Activated CD4-positive, alpha-beta memory T cell treated with anti-CD3 and anti-CD28 coated beads, Interleukin-2, amount 10 ng/mL, durations not matched to agents 7 days and 5 days (primary cell): ENCODE results near the gene PYCARD. TPM values are rescaled to one million over a fixed set of nuclear protein-coding genes. Genes with fewer than 3 reads are reported as not detected.
A peak's percentile ranks its signal among the peaks of the same experiment; 100 is the strongest.
"Not testable (repeated sequence)": the region's sequence is repeated elsewhere in the genome, so short reads cannot be mapped to it uniquely, and the experiment has no call there.

Source experiments
- CTCF ChIA-PET: fragments of 350-600 bp; sonication (Branson Sonifier 250); formaldehyde crosslinking; loops from one replicate; lab custom pipeline; 2021; ENCODE audit warnings: antibody characterized with exemption, inconsistent platforms; lab: Charles Lee
- POLR2A ChIA-PET: fragments of 350-600 bp; sonication (Branson Sonifier 250); formaldehyde crosslinking; loops from one replicate; lab custom pipeline; 2021; ENCODE audit warnings: antibody characterized with exemption; lab: Charles Lee
- DNase-seq: peaks from one replicate; pipeline ENCODE4 v3.0.0-alpha.2; 2020
- H3K27ac Mint-ChIP-seq: one replicate; pipeline ENCODE4 v1.8.0; 2021; ENCODE audit warnings: mild to moderate bottlenecking, mixed read lengths
- H3K27me3 Mint-ChIP-seq: one replicate; pipeline ENCODE4 v1.8.0; 2021; ENCODE audit warnings: mixed read lengths
- H3K36me3 Mint-ChIP-seq: one replicate; pipeline ENCODE4 v1.8.0; 2021; ENCODE audit warnings: low read depth, mixed read lengths
- H3K4me1 Mint-ChIP-seq: one replicate; pipeline ENCODE4 v1.8.0; 2021; ENCODE audit warnings: mixed read lengths
- H3K4me3 Mint-ChIP-seq: one replicate; pipeline ENCODE4 v1.8.0; 2021; ENCODE audit warnings: mild to moderate bottlenecking, mixed read lengths
- H3K9me3 Mint-ChIP-seq: one replicate; pipeline ENCODE4 v1.8.0; 2021; ENCODE audit warnings: mixed read lengths
- total RNA-seq, 2 experiments: library from RNA; stranded (reverse); gene quantifications; one replicate each; pipeline ENCODE4 v1.2.3, GENCODE V29; 2021

Gene PYCARD
- total RNA-seq, result 100 to 1,000 TPM in 1 of 2 experiments, 10 to 100 TPM in 1; 96.1 to 102 TPM

DNA sequence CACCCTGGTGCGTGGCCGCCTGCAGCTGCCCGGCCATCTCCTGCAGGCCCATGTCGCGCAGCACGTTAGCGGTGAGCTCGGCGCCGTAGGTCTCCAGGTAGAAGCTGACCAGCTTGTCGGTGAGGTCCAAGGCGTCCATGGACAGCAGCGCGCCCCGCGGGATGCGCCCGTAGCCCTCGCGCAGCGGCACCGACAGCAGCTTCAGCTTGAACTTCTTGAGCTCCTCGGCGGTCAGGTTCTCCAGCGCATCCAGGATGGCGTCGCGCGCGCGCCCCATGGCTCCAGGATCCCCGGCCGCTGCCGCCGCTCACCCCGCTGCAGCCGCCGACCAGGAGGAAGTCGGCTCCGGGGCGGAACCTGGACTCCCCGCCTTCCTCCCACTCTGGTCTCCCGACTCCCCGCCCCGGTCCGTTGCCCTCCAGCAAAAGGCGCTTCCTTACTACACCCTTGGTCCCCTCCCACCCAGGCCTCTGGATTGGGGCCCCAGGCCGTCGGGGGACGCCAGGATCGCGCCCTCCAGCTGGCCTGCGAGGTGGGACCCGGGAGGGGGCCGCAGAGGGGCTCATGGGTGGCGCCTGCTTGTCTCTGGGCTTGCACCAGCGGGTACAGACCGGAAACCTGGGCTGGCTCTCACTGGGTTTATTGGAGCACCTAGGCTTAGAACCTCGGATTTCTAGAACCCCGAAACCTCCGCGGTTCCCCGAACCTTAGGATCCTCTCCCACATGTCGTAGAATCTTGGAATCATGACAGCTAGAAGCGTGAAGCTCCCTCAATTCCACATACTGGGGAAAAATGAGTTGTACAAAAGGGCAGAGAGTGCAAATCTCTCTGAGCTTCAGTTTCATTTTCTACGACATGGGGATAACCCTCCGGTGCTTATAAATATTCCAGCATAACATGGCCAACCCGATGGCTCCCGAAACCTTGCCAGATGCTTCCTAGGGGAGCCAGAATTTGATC lies at the start of gene PYCARD:
PYCARD (minus strand) TSS at position 347 of the 962 bp plus-strand sequence; CDS start at position 277, 70 bp downstream.
- DNase-seq, result peak; percentile 58
- Mint-ChIP-seq H3K27ac (peak within 1 kb of the TSS; percentile 79), H3K4me1 (peaks cover 61% of the 10 kb centered on the region), H3K4me3 (peak within 1 kb of the TSS; percentile 87), H3K27me3 (peaks cover 5% of the 10 kb centered on the region), H3K9me3 (no peaks in the 10 kb centered on the region), H3K36me3 (peaks cover 35% of the 10 kb centered on the region)
- CTCF ChIA-PET, result interaction anchor here (0.6 to 4.2 kb wide), 15 partner anchors 12 to 674 kb away, joined by 3 to 38 read pairs (median 3); partner anchors contain the start of genes ITGAX, PYDC1, TRIM72 and ZNF843
- POLR2A ChIA-PET, result interaction anchor here (0.6 to 5.2 kb wide), 22 partner anchors 9 to 671 kb away, joined by 3 to 76 read pairs (median 5); partner anchors contain the start of genes ARMC5, FUS, ITGAM and PYDC1

DNA sequence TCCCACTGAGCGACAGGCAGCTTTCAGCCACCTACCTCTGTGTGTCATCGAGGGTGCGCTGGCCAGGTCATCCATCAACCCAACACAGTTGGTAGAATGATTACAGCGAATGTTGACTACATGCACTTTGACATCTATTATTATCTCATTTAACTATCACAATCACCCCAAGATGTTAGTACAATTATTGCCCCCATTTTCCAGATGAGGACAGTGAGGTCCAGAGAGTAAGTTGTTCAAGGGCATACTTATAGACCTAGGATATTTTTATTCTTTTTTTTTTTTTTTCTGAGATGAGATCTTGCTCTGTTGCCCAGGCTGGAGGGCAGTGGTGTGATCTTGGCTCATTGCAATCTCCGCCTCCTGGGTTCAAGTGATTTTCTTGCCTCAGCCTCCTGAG lies 48.9 kb upstream of the PYCARD start:
- peaks cover 2% of the 10 kb centered on the region for H3K27me3 Mint-ChIP-seq
- no peak for DNase-seq
- ChIA-PET POLR2A (interaction anchor here (1.0 to 3.2 kb wide), 2 partner anchors 50 to 71 kb away, joined by 3 to 10 read pairs; partner anchors contain the start of gene FUS), CTCF (no interaction called here)
- peaks cover 5% of the 10 kb centered on the region for H3K9me3 Mint-ChIP-seq
- H3K27ac Mint-ChIP-seq, result peak overlapping the region; percentile 84
- peaks cover 12% of the 10 kb centered on the region for H3K36me3 Mint-ChIP-seq
- H3K4me3 Mint-ChIP-seq, result no peak overlapping the region
- peaks cover 56% of the 10 kb centered on the region for H3K4me1 Mint-ChIP-seq

DNA sequence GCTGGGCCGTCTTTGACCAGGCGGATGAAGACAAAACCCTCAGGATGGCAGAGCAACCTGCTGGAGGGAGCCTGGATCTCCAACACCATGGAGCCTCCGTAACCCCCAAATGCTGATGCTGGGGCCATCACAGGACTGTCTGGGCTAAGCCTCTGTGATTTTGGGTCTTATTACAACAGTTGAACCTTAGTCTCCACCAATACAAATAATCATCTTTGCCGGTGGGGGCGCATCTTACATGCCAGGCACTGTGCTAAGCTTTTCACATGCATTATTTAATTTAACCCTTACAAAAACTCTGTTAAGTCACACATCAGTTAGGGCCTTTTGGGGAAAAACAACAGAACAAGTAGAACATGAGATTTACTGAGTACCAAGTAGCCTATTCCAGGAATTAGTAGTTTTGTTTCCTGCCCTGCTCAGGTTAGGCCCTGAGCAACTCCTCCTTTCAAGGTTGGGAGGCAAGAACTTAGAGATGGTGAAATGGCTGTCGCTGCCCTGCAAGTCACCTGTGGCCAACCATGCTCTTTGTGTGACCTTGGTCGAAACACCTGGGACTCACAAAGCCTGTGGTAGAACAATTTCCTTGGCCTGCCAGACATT lies 48.3 kb upstream of the PYCARD start:
- Mint-ChIP-seq H3K9me3 (peaks cover 5% of the 10 kb centered on the region), H3K27me3 (peaks cover 4% of the 10 kb centered on the region), H3K4me3 (no peak overlapping the region), H3K36me3 (peaks cover 12% of the 10 kb centered on the region), H3K4me1 (peaks cover 55% of the 10 kb centered on the region), H3K27ac (peak overlapping the region; percentile 84)
- DNase-seq, result peak; percentile 40
- ChIA-PET POLR2A (interaction anchor here (1.0 to 3.2 kb wide), 3 partner anchors 50 to 71 kb away, joined by 3 to 10 read pairs (median 3); partner anchors contain the start of gene FUS), CTCF (interaction anchor here (0.7 kb wide), 1 partner anchor 49 kb away, joined by 3 read pairs; the partner anchor contains the start of gene PYCARD)

DNA sequence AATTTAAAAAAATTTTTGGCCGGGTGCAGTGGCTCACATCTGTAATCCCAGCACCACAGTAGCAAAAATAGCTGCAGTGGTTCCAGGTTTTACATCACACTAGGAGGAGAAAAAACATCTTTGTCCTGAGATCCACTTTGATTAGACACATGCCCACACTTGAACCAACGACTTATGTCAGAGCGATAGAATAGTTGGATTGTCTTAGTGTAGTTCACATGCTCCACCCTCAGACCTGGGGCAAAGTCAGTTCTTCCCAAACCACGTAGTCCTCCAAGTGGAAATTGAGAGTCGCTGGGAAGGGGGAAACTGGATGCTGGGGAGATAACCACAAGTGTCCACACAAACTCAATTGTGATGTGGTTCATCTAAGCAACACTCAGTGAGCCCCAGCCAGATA lies 45.8 kb upstream of the PYCARD start:
- Mint-ChIP-seq H3K9me3 (peaks cover 5% of the 10 kb centered on the region), H3K4me3 (no peak overlapping the region), H3K27ac (no peak overlapping the region), H3K4me1 (peaks cover 37% of the 10 kb centered on the region), H3K27me3 (peaks cover 6% of the 10 kb centered on the region), H3K36me3 (peaks cover 12% of the 10 kb centered on the region)
- POLR2A ChIA-PET, result interaction anchor here (3.2 kb wide), 1 partner anchor 68 kb away, joined by 10 read pairs; the partner anchor contains the start of gene FUS
- no peak for DNase-seq
- CTCF ChIA-PET, result interaction anchor here (1.3 kb wide), 1 partner anchor 11 kb away, joined by 3 read pairs; no protein-coding TSS in a partner anchor

GRCh38 chr16:31246296-31246695 lies 43.7 kb upstream of the PYCARD start:
- Mint-ChIP-seq H3K9me3 (peaks cover 4% of the 10 kb centered on the region), H3K27ac (no peak overlapping the region), H3K27me3 (peaks cover 8% of the 10 kb centered on the region), H3K36me3 (peaks cover 6% of the 10 kb centered on the region), H3K4me3 (no peak overlapping the region), H3K4me1 (peaks cover 18% of the 10 kb centered on the region)
- ChIA-PET POLR2A (no interaction called here), CTCF (no interaction called here)
- no peak for DNase-seq

DNA sequence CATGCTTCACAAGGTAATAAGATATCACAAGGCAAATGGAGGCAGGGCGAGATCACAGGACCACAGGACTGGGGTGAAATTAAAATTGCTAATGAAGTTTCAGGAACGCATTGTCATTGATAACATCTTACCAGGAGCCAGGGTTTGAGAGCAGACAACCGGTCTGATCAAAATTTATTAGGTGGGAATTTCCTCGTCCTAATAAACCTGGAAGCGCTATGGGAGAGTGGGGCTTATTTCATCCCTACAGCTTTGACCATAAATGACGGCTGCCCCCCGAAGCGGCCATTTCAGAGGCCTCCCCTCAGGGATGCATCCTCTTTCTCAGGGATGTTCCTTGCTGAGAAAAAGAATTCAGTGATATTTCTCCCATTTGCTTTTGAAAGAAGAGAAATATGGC lies 43.0 kb upstream of the PYCARD start:
- CTCF ChIA-PET, H3K27me3 Mint-ChIP-seq, H3K27ac Mint-ChIP-seq, H3K36me3 Mint-ChIP-seq, H3K9me3 Mint-ChIP-seq, POLR2A ChIA-PET, H3K4me3 Mint-ChIP-seq, DNase-seq: not testable (repeated sequence)
- peaks cover 11% of the 10 kb centered on the region for H3K4me1 Mint-ChIP-seq

GRCh38 chr16:31243734-31244670 lies 41.4 kb upstream of the PYCARD start:
- H3K27ac Mint-ChIP-seq, result no peak overlapping the region
- H3K9me3 Mint-ChIP-seq, result no peaks in the 10 kb centered on the region
- CTCF ChIA-PET, result interaction anchor here (0.8 to 1.0 kb wide), 2 partner anchors 101 to 201 kb away, joined by 3 read pairs; no protein-coding TSS in a partner anchor
- H3K36me3 Mint-ChIP-seq, result no peaks in the 10 kb centered on the region
- H3K4me1 Mint-ChIP-seq, result no peaks in the 10 kb centered on the region
- H3K4me3 Mint-ChIP-seq, result no peak overlapping the region
- peaks cover 8% of the 10 kb centered on the region for H3K27me3 Mint-ChIP-seq
- DNase-seq, result no peak
- POLR2A ChIA-PET, result interaction anchor here (0.9 kb wide), 1 partner anchor 65 kb away, joined by 3 read pairs; the partner anchor contains the start of gene FUS

DNA sequence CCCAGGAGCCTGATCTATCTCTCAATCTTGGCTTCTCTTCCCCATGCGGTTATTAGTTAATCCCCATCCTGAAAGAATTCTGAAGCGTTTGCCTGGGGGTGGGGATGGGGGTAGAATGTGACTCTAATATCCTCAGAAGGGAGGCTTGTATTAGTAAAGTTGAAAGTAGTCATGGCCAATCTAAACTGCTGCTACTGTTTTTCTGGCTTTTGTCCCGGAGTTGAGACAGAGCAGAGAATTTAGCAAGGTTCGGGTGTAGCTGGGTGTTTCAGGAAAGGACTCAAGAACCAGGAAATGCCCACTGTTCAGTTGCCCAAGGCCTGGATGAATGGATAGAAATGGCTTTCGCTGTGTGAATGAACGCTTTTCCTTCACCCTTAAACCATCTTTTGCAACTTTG lies 39.6 kb upstream of the PYCARD start:
- H3K27ac Mint-ChIP-seq, result no peak overlapping the region
- no peaks in the 10 kb centered on the region for H3K36me3 Mint-ChIP-seq
- no peaks in the 10 kb centered on the region for H3K4me1 Mint-ChIP-seq
- no peak for DNase-seq
- POLR2A ChIA-PET, result no interaction called here
- no peaks in the 10 kb centered on the region for H3K9me3 Mint-ChIP-seq
- H3K27me3 Mint-ChIP-seq, result peaks cover 6% of the 10 kb centered on the region
- no peak overlapping the region for H3K4me3 Mint-ChIP-seq
- CTCF ChIA-PET, result no interaction called here

DNA sequence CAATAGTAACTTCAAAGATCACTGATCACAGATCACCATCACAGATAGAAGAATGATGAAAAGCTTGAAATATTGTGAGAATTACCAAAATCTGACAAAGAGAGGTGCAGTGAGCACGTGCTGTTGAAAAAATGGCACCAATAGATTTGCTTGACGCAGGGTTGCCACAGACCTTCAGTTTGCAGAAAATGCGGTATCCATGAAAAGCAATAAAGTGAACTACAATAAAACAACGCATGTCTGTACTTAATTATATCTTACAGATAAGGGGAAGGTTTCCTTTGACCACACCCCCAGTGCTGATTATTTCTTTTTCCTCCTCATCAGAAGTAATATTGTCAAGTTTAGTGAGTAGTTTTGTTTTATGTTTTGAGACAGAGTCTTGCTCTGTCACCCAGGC lies 35.5 kb upstream of the PYCARD start:
- ChIA-PET POLR2A (no interaction called here), CTCF (no interaction called here)
- Mint-ChIP-seq H3K9me3 (peaks cover 2% of the 10 kb centered on the region), H3K4me3 (no peak overlapping the region), H3K27me3 (peaks cover 2% of the 10 kb centered on the region), H3K4me1 (peaks cover 7% of the 10 kb centered on the region), H3K36me3 (no peaks in the 10 kb centered on the region), H3K27ac (no peak overlapping the region)
- no peak for DNase-seq

DNA sequence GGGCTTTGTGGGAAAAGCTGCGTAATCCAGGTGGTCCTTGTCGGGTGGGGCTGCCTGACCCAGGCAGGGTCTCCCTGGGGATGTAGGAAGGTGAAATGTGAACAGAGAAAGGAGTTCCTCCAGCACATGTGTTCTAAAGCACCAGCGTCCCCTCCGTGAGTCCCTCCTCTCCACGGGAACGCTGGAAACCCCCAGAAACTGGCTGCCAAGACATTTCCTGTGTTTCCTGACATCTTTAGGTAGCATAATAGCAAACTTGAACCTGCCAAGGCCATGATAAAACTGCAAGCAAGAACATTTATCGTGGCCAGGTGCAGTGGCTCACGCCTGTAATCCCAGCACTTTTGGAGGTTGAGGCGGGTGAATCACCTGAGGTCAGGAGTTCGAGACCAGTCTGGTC lies 26.9 kb upstream of the PYCARD start:
- POLR2A ChIA-PET, result no interaction called here
- Mint-ChIP-seq H3K36me3 (no peaks in the 10 kb centered on the region), H3K4me3 (no peak overlapping the region), H3K27me3 (peaks cover 4% of the 10 kb centered on the region), H3K9me3 (peaks cover 2% of the 10 kb centered on the region), H3K27ac (no peak overlapping the region), H3K4me1 (peaks cover 1% of the 10 kb centered on the region)
- DNase-seq, result no peak
- CTCF ChIA-PET, result no interaction called here

DNA sequence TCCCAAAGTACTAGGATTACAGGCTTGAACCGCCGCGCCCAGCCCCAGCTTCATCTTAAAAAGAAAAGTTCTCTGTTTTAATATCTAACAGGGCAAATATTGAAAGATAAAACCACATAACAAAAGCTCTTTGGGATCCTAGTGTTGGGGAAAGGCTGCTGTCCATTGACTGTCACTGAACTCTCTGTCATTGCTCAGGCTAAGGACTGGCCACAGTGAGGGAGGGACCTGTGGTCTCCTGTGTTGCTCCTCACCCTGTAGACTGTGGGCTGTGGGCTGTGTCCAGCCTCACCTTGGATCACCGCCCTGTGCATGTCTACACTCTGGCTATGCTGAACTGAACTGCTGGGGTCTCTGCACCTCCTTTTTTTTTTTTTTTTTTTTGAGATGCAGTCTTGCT lies 25.6 kb upstream of the PYCARD start:
- POLR2A ChIA-PET, result no interaction called here
- H3K4me1 Mint-ChIP-seq, result no peaks in the 10 kb centered on the region
- H3K9me3 Mint-ChIP-seq, result no peaks in the 10 kb centered on the region
- no peak for DNase-seq
- peaks cover 4% of the 10 kb centered on the region for H3K27me3 Mint-ChIP-seq
- no peaks in the 10 kb centered on the region for H3K36me3 Mint-ChIP-seq
- H3K27ac Mint-ChIP-seq, result no peak overlapping the region
- H3K4me3 Mint-ChIP-seq, result no peak overlapping the region
- CTCF ChIA-PET, result no interaction called here

DNA sequence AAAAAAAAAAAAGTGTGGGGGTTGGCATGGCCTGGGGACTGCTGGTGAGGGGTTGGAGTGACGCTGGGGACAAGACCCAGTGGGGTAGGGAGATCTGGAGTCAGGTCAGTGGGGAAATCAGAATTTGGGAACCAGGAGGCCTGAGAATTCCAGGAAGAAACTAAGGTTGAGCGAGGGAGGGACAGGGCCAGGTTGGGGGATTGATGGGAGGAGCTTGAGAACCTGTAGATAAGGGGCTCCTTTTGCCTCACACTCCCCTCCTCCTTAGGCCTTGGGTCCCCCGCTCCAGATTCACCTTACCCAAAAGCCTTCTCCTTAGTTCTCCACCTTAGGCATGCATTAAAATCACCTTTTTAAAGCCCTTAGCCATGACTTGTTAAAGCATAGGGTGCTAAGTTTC lies 22.6 kb upstream of the PYCARD start:
- Mint-ChIP-seq H3K27me3 (peaks cover 15% of the 10 kb centered on the region), H3K36me3 (no peaks in the 10 kb centered on the region), H3K4me1 (no peaks in the 10 kb centered on the region), H3K27ac (no peak overlapping the region), H3K9me3 (no peaks in the 10 kb centered on the region), H3K4me3 (no peak overlapping the region)
- CTCF ChIA-PET, result no interaction called here
- POLR2A ChIA-PET, result no interaction called here
- no peak for DNase-seq
